Spleen (tissue), 7 donors: Measurements from ENCODE around the gene KLF3.

ENCODE experiments used
- CTCF ChIP-seq, 11 experiments: fragments of 200-600 bp in 7 of 11; fragments of 450-650 bp in 4 of 11; sonication (generic) in 4 of 11; IDR thresholded peaks in 8 of 11; conservative IDR thresholded peaks in 3 of 11; 1 replicate in 7 of 11; 2 replicates in 4 of 11; pipeline versions ENCODE4 v1.4.0 to v1.8.0; 2016 to 2021; ENCODE audit warnings: antibody characterized with exemption in 11 of 11, inconsistent platforms in 4 of 11, mild to moderate bottlenecking in 1 of 11
- POLR2A ChIP-seq, 3 donors: fragments of 450-650 bp; IDR thresholded peaks; one replicate each; pipeline ENCODE4 v1.5.1; 2017; ENCODE audit warnings: antibody characterized with exemption in 3 of 3, mild to moderate bottlenecking in 1 of 3
- POLR2AphosphoS5 ChIP-seq, 3 donors: sonication (generic); formaldehyde crosslinking; IDR thresholded peaks; one replicate each; pipeline ENCODE4 v1.5.1; 2017; ENCODE audit warnings: antibody characterized with exemption in 3 of 3
- donor health status: DM: no; HTN: no; CAD: no; lungs with moderate emphysema.
- donor health status: DM: no; HTN: no; CAD: no.
- donor health status: DM: no; HTN: no; CAD: no.

DNA sequence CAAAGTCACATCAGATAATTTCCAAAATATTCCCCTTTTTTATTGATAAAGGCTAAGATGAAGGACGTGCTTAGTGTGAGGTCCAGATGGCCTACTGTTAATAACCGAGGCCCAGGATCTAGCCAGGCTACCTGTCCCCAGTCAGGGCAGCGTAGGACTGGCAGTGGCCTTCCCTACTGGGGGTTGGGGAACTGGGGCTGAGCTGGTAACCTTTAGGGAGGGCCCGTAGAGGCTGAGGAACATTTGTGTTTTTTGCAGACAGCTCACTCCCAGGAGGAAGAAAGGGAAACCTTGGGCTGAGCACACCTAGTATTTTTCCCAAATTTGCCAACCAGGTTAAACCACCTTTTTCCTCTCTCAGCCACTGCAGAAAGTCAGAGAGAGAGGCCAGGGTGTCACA lies 59.1 kb downstream of the KLF3 start:
- no peak for TF ChIP-seq CTCF (IDR thresholded peaks at IDR 0.05 in 8 of 11, conservative IDR thresholded peaks at IDR 0.05 in 3 of 11)
- TF ChIP-seq POLR2A (IDR thresholded peaks at IDR 0.05), result no peak
- no peak for TF ChIP-seq POLR2AphosphoS5 (IDR thresholded peaks at IDR 0.05)
